ENCODE data around the gene CFAP45.

The CFAP45 gene

GRCh38 chr1:159873530-159874143 is 26.3 kb downstream of the CFAP45 start:
- DNase-seq, result no peak

- no peak for DNase-seq
Observed at GRCh38 chr1:159872891-159873290, 27.1 kb downstream of the CFAP45 start.

- no peak for DNase-seq
Observed at GRCh38 chr1:159870704-159871103, 29.3 kb downstream of the CFAP45 start.

- DNase-seq, result no peak
Observed at GRCh38 chr1:159869607-159870006, 30.4 kb downstream of the CFAP45 start.

GRCh38 chr1:159869173-159869572 is 30.8 kb downstream of the CFAP45 start:
- no peak for DNase-seq

- no peak for DNase-seq
Observed at GRCh38 chr1:159868766-159869165, 31.2 kb downstream of the CFAP45 start.

GRCh38 chr1:159867664-159868026 is 32.3 kb downstream of the CFAP45 start:
- no peak for DNase-seq

- DNase-seq, result no peak
Observed at GRCh38 chr1:159866905-159867663, 32.9 kb downstream of the CFAP45 start.

GRCh38 chr1:159866066-159866465 is 33.9 kb downstream of the CFAP45 start:
- no peak for DNase-seq

- no peak for DNase-seq
Observed at GRCh38 chr1:159864262-159864661, 35.7 kb downstream of the CFAP45 start.

GRCh38 chr1:159862557-159862956 is 37.4 kb downstream of the CFAP45 start, which contains the start of gene VSIG8:
Gene VSIG8, minus strand, starts transcription at chr1:159862657. Its CDS starts 136 bp downstream, at chr1:159862521.
- no peak for DNase-seq

- no peak for DNase-seq
Observed at GRCh38 chr1:159862031-159862430, 37.9 kb downstream of the CFAP45 start.

GRCh38 chr1:159861218-159861617 is 38.7 kb downstream of the CFAP45 start:
- DNase-seq, result no peak

- no peak for DNase-seq
Observed at GRCh38 chr1:159860456-159860855, 39.5 kb downstream of the CFAP45 start.

- DNase-seq, result no peak
Observed at GRCh38 chr1:159859767-159860322, 40.1 kb downstream of the CFAP45 start.

- DNase-seq, result no peak
Observed at GRCh38 chr1:159857889-159858288, 42.1 kb downstream of the CFAP45 start.

- no peak for DNase-seq
Observed at GRCh38 chr1:159856576-159856975, 43.4 kb downstream of the CFAP45 start.

- DNase-seq, result no peak
Observed at GRCh38 chr1:159855709-159856108, 44.3 kb downstream of the CFAP45 start.

GRCh38 chr1:159854693-159855192 is 45.2 kb downstream of the CFAP45 start:
- DNase-seq, result peak; percentile 39 to 61 (median 46)

- DNase-seq, result peak in 2 of 4 experiments; percentile 2 to 6
Observed at GRCh38 chr1:159854116-159854692, 45.8 kb downstream of the CFAP45 start.

- no peak for DNase-seq
Observed at GRCh38 chr1:159853417-159854115, 46.4 kb downstream of the CFAP45 start.

- no peak for DNase-seq
Observed at GRCh38 chr1:159851407-159851806, 48.6 kb downstream of the CFAP45 start.
